ENCODE data around the gene OR1F1. TPM values are rescaled to one million over a fixed set of nuclear protein-coding genes. Genes with fewer than 3 reads are reported as not detected.

OR1F1 gene
- total and polyA plus RNA-seq, 4 donors, result not detected

GRCh38 chr16:3157229-3158025, 30.6 kb upstream of the OR1F1 start:
- WGBS, 2 donors, result 1% methylated on average over 59 of the region's 59 CpGs
- no peaks in the 10 kb centered on the region for H3K9me3 ChIP-seq (ENCODE audit: control insufficient read depth, low read length)
- H3K27ac ChIP-seq (ENCODE audit: low read depth in 1 of 2, low read length in 2 of 2), result peak overlapping the region in 1 of 2 donors; percentile 86
- ATAC-seq (ENCODE audit: low FRiP score) (peak; percentile 51), DNase-seq (peak in 1 of 2 donors; percentile 87)
- no peaks in the 10 kb centered on the region for H3K36me3 ChIP-seq (ENCODE audit: control insufficient read depth in 1 of 2, insufficient read depth in 2 of 2, low read length in 1 of 2)
- H3K4me3 ChIP-seq (ENCODE audit: low read length in 2 of 2), result no peak overlapping the region
- intact Hi-C loops (cut with DNase I), result no loop called here
- no peaks in the 10 kb centered on the region for H3K4me1 ChIP-seq (ENCODE audit: control insufficient read depth in 1 of 2, insufficient read depth in 2 of 2, low read length in 2 of 2)
- no peaks in the 10 kb centered on the region for H3K27me3 ChIP-seq (ENCODE audit: control insufficient read depth in 1 of 2, insufficient read depth in 2 of 2, low read length in 1 of 2)

GRCh38 chr16:3158026-3158509, 29.9 kb upstream of the OR1F1 start:
- no peaks in the 10 kb centered on the region for H3K27me3 ChIP-seq (ENCODE audit: control insufficient read depth in 1 of 2, insufficient read depth in 2 of 2, low read length in 1 of 2)
- no peaks in the 10 kb centered on the region for H3K36me3 ChIP-seq (ENCODE audit: control insufficient read depth in 1 of 2, insufficient read depth in 2 of 2, low read length in 1 of 2)
- H3K9me3 ChIP-seq (ENCODE audit: control insufficient read depth, low read length), result no peaks in the 10 kb centered on the region
- H3K27ac ChIP-seq (ENCODE audit: low read depth in 1 of 2, low read length in 2 of 2), result peak overlapping the region in 1 of 2 donors; percentile 86
- intact Hi-C loops (cut with DNase I), result no loop called here
- H3K4me1 ChIP-seq (ENCODE audit: control insufficient read depth in 1 of 2, insufficient read depth in 2 of 2, low read length in 2 of 2), result no peaks in the 10 kb centered on the region
- 0% methylated on average over 27 of the region's 27 CpGs for WGBS, 2 donors
- ATAC-seq (ENCODE audit: low FRiP score), result peak; percentile 42
- no peak for DNase-seq
- H3K4me3 ChIP-seq (ENCODE audit: low read length in 2 of 2), result peak overlapping the region; percentile 50 to 87

- H3K27ac ChIP-seq (ENCODE audit: low read depth in 1 of 2, low read length in 2 of 2), result peak overlapping the region in 1 of 2 donors; percentile 86
- intact Hi-C loops (cut with DNase I), result no loop called here
- peak overlapping the region; percentile 50 to 87 for H3K4me3 ChIP-seq (ENCODE audit: low read length in 2 of 2)
- ATAC-seq (ENCODE audit: low FRiP score) (peak; percentile 93), DNase-seq (peak; percentile 91 to 95)
- no peaks in the 10 kb centered on the region for H3K36me3 ChIP-seq (ENCODE audit: control insufficient read depth in 1 of 2, insufficient read depth in 2 of 2, low read length in 1 of 2)
- H3K27me3 ChIP-seq (ENCODE audit: control insufficient read depth in 1 of 2, insufficient read depth in 2 of 2, low read length in 1 of 2), result no peaks in the 10 kb centered on the region
- 1% methylated on average over 55 to 70 of the region's 70 CpGs for WGBS, 2 donors
- H3K9me3 ChIP-seq (ENCODE audit: control insufficient read depth, low read length), result no peaks in the 10 kb centered on the region
- H3K4me1 ChIP-seq (ENCODE audit: control insufficient read depth in 1 of 2, insufficient read depth in 2 of 2, low read length in 2 of 2), result no peaks in the 10 kb centered on the region
Measured at GRCh38 chr16:3158510-3159314, 29.3 kb upstream of the OR1F1 start.

- Histone ChIP-seq H3K27ac (ENCODE audit: low read depth in 1 of 2, low read length in 2 of 2) (no peak overlapping the region), H3K4me3 (ENCODE audit: low read length in 2 of 2) (no peak overlapping the region), H3K9me3 (ENCODE audit: control insufficient read depth, low read length) (no peaks in the 10 kb centered on the region), H3K4me1 (ENCODE audit: control insufficient read depth in 1 of 2, insufficient read depth in 2 of 2, low read length in 2 of 2) (no peaks in the 10 kb centered on the region), H3K36me3 (ENCODE audit: control insufficient read depth in 1 of 2, insufficient read depth in 2 of 2, low read length in 1 of 2) (no peaks in the 10 kb centered on the region), H3K27me3 (ENCODE audit: control insufficient read depth in 1 of 2, insufficient read depth in 2 of 2, low read length in 1 of 2) (no peaks in the 10 kb centered on the region)
- 82 to 89% methylated on average over 36 of the region's 36 CpGs for WGBS, 2 donors
- ATAC-seq (ENCODE audit: low FRiP score) (no peak), DNase-seq (peak in 1 of 2 donors; percentile 58)
- intact Hi-C loops (cut with DNase I), result no loop called here
Measured at GRCh38 chr16:3161235-3162018, 26.6 kb upstream of the OR1F1 start.

- 87 to 89% methylated on average over 37 of the region's 37 CpGs for WGBS, 2 donors
- no peaks in the 10 kb centered on the region for H3K4me1 ChIP-seq (ENCODE audit: control insufficient read depth in 1 of 2, insufficient read depth in 2 of 2, low read length in 2 of 2)
- H3K36me3 ChIP-seq (ENCODE audit: control insufficient read depth in 1 of 2, insufficient read depth in 2 of 2, low read length in 1 of 2), result no peaks in the 10 kb centered on the region
- H3K9me3 ChIP-seq (ENCODE audit: control insufficient read depth, low read length), result no peaks in the 10 kb centered on the region
- peak in 1 of 2 donors; percentile 51 for DNase-seq
- no peak overlapping the region for H3K4me3 ChIP-seq (ENCODE audit: low read length in 2 of 2)
- no peaks in the 10 kb centered on the region for H3K27me3 ChIP-seq (ENCODE audit: control insufficient read depth in 1 of 2, insufficient read depth in 2 of 2, low read length in 1 of 2)
- ATAC-seq (ENCODE audit: low FRiP score), result no peak
- H3K27ac ChIP-seq (ENCODE audit: low read depth in 1 of 2, low read length in 2 of 2), result no peak overlapping the region
- intact Hi-C loops (cut with DNase I), result no loop called here
Measured at GRCh38 chr16:3164121-3164991, 23.6 kb upstream of the OR1F1 start.

GRCh38 chr16:3165111-3165822, 22.7 kb upstream of the OR1F1 start:
- 85 to 92% methylated on average over 12 of the region's 12 CpGs for WGBS, 2 donors
- H3K9me3 ChIP-seq (ENCODE audit: control insufficient read depth, low read length), result no peaks in the 10 kb centered on the region
- peaks cover 0 to 1% of the 10 kb centered on the region in 2 donors for H3K27me3 ChIP-seq (ENCODE audit: control insufficient read depth in 1 of 2, insufficient read depth in 2 of 2, low read length in 1 of 2)
- H3K27ac ChIP-seq (ENCODE audit: low read depth in 1 of 2, low read length in 2 of 2), result no peak overlapping the region
- H3K4me3 ChIP-seq (ENCODE audit: low read length in 2 of 2), result no peak overlapping the region
- no peaks in the 10 kb centered on the region for H3K36me3 ChIP-seq (ENCODE audit: control insufficient read depth in 1 of 2, insufficient read depth in 2 of 2, low read length in 1 of 2)
- DNase-seq, result peak in 1 of 2 donors; percentile 43
- H3K4me1 ChIP-seq (ENCODE audit: control insufficient read depth in 1 of 2, insufficient read depth in 2 of 2, low read length in 2 of 2), result no peaks in the 10 kb centered on the region
- ATAC-seq (ENCODE audit: low FRiP score), result no peak
- intact Hi-C loops (cut with DNase I), result loop anchor here (5.0 kb wide), 2 partner anchors 103 to 108 kb away; no protein-coding TSS in a partner anchor

GRCh38 chr16:3166505-3166886, 21.5 kb upstream of the OR1F1 start:
- Histone ChIP-seq H3K4me3 (ENCODE audit: low read length in 2 of 2) (no peak overlapping the region), H3K27ac (ENCODE audit: low read depth in 1 of 2, low read length in 2 of 2) (no peak overlapping the region), H3K4me1 (ENCODE audit: control insufficient read depth in 1 of 2, insufficient read depth in 2 of 2, low read length in 2 of 2) (no peaks in the 10 kb centered on the region), H3K9me3 (ENCODE audit: control insufficient read depth, low read length) (no peaks in the 10 kb centered on the region), H3K36me3 (ENCODE audit: control insufficient read depth in 1 of 2, insufficient read depth in 2 of 2, low read length in 1 of 2) (no peaks in the 10 kb centered on the region), H3K27me3 (ENCODE audit: control insufficient read depth in 1 of 2, insufficient read depth in 2 of 2, low read length in 1 of 2) (peaks cover 0 to 1% of the 10 kb centered on the region in 2 donors)
- intact Hi-C loops (cut with DNase I), result loop anchor here (5.0 kb wide), 2 partner anchors 104 to 109 kb away; no protein-coding TSS in a partner anchor
- no peak for ATAC-seq (ENCODE audit: low FRiP score)
- WGBS, 2 donors, result 33 to 60% methylated on average over 1 of the region's 1 CpG
- DNase-seq, result no peak
